Fibroblast of the conjunctiva (primary cell): ENCODE data around the gene ZDHHC7.
"Not testable (repeated sequence)": the region's sequence is repeated elsewhere in the genome, so short reads cannot be mapped to it uniquely, and the experiment has no call there.

Experiments used
- DNase-seq: peaks from one replicate; pipeline ENCODE4 v3.0.0-alpha.2; 2010; ENCODE audit warnings: low read depth

ZDHHC7 gene

DNA sequence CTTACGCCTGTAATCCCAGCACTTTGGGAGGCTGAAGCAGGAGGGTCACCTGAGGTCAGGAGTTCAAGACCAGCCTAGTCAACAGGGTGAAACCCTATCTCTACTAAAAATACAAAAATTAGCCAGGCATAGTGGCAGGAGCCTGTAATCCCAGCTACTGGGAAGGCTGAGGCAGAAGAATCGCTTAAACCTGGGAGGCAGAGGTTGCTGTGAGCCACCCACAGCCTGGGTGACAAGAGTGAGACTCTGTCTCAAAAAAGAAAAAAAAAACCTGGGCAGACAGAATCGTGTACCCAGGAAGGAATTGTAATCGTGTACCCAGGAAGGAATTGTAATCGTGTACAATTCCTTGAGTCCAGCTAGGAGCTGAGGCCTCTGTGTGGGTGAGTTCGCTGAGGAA, 72.7 kb downstream of the ZDHHC7 start:
- not testable (repeated sequence) for DNase-seq

DNA sequence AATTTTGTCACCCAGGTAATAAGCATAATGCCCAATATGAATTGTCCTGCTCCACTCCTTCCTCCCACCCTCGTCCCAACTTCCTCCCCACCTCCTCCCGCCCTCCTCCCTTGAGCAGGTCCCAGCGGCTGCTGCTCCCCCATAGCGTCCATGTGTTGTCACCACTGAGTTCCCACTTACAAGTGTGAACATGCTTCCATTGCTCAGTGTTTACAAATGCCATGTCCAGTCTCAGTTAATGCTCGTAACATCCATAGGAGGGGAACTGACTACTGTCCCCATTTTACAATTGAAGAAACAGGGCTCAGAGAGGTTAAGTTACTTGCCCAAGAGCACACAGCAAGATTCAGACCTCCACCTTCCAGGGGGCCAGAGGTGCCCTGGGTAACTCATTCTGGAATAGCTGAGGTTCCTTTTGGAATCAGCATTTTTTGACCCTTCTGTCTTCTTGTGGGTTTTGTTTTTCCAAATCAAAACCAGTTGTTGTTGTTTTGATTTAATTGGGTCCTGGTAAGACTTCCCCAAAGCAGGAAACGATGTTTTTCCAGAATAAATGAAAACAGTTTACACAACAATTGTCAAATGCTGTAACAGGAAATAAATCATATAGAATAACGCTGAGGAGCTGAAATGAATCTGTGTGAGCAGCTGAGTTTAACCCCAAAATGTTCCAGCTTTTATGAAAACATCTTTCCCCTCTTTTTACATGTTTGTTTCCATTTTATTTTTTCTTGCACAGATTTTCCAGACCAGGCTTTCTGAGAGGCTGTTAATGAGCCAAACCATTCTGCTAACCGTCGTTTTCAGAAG, 73.9 kb downstream of the ZDHHC7 start:
- no peak for DNase-seq

DNA sequence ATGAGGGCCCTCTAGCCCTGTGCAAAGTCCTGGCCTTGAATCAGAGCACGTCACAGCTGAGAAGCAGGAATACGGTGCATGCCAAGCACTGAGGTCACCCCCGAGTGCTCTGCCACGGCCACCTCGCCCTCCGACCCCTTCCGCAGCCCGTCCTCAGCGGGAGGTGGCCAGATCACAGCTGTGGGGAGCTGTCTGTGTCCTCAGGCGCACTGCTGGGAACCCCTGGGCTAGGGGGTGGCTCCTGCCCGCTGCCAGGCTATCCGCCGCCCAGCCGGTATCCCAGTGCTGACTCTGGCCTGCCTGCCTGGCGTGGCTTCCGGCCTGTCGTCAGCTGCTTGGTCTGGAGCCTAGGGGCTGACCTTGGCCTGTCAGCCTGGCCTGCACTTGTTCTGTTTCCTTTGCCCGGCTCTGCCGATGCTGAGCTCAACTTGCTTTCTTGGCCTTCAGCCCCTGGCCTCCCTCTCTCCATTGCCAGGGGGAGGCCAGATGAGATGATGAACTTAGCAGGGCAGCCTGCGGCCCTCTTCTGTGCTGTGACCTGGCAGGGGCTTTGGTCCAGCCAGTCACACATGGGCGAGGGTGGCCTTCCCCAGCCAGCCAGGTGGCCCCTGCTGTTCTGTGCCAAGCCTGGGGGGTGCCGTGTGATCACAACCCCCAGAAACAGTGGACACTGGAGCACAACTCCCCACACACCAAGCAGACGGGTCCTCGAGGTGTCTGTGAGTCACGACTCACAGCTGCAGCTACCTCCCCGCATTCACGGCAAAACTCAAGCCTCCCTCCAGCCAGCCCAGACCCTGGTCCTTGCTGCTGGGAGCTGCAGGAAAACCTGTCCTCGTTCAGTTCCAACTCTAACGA, 77.3 kb downstream of the ZDHHC7 start:
- DNase-seq: no peak

DNA sequence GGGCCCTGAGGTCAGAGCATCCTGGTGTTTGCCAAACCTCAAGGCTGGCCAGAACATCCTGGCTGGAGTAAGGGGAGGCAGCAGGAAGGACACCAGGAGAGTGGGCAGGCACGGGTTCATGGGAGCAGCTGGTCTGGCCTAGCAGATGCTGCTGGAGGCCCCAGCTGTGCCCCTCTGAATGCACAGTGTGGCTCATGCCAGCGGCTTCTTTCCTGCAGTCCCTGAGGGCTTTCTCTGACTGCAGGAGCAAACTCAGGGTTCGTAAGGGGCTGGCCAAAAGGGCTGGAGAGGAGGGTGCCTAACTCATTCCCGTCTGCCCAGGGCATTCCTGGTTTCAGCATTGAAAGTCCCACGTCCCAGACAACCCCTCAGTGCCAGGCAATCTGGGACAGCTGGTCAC, 78.7 kb downstream of the ZDHHC7 start:
- DNase-seq: no peak

DNA sequence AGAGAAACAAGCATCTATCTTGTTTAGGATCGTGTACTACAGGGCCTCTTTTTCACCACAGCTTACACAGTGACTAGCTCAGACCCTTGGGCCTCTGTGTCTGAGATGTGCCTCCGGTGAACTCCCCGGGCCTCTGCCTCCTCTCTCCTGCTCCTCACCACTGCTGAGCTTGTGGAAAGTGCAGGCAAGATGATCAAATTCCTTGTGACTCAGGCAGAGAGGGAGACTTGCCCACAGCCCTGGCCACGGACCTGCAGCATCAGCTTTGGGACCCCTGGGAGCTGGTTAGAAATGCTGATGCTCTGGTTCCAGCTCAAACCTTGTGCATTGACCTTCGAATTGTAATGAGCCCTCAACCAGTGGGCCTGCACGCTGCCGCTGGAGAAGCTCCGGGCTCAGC, 79.8 kb downstream of the ZDHHC7 start:
- no peak for DNase-seq

DNA sequence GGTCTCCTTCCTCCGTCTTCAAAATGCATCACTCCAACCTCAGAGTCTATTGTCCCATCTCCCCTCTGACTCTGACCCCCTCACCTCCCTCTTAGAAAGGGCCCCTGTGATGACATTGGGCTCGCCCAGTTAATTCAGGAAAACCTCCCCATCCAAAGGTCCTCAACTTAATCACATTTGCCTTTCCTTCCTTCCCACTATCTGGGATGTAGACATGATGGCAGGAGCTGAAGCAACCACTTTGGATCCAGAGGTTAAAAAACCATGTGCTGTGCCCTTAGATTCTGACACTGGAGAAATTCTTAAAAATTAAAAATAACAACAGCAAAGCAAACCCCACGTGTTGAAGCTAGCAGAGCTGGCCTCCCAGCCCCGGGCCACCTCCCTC, 80.2 kb downstream of the ZDHHC7 start:
- DNase-seq: no peak

DNA sequence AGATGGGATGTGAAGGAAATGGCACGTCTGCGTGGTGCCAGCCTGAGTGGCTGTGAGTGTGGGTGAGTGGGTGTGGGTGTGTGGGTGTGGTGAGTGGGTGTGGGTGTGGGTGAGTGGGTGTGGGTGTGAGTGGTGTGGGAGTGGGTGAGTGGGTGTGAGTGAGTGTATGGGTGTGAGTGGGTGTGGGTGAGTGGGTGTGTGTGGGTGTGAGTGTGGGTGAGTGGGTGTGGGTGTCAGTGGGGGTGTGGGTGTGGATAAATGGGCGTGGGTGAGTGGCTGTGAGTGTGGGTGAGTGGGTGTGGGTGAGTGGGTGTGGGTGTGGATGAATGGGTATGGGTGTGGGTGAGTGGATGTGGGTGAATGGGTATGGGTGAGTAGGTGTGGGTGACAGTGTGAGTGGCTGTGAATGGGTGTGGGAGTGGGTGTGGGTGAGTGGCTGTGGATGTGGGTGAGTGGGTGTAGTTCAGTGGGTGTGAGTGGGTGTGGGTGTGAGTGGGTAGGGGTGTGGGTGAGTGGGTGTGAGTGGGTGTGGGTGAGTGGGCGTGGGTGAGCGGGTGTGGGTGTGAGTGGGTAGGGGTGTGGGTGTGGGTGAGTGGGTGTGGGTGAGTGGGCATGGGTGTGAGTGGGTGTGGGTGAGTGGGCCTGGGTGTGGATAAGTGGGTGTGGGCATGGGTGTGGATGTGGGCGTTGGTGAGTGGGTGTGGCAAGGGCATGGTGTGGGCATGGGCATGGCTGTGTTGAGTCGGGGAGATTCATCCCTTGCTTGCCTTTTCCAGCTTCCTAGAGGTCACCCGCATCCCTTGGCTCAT, 80.8 kb downstream of the ZDHHC7 start:
- no peak for DNase-seq

DNA sequence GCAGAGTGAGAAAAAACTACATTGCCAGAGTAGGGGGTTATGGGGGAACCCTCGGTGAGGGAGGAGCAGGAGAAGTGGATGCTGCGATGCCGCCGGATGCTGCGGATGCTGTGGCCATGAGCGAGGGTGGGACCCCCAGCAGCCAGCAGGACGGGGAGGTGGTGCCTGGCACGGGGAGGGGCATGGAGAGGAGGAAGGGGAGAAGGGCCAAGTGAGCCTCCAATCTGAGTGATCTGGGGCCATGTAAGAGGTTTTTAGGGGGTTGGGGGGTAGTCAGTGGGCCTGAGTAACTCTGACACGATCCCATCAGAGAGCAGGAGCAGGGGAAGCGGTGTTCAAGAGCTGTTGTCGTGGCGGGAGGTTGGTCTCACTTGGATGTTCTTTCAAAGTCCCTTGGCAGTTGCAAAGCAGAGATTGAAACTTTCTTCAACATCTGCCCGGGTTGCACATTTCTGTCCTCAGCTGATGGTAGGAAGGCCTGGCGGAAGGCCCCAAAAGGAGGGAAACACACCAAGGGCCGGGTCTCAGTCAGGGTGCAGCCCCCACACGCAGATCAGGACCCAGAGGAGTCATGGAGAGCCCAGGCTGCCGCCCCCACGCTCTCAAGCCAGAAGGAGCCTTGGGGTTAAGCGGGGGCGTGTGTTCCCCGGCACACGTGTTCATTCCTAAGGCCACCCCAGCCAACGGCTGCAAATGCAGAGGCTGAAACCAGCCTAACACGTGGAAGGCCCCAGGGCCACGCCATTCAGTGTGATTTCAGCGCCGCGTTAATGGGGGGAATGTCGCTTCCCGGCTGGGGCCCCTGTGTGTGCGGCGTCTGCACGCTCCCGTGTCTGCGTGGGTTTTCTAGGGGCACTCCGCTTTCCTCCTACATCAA, 81.7 kb downstream of the ZDHHC7 start:
- no peak for DNase-seq

DNA sequence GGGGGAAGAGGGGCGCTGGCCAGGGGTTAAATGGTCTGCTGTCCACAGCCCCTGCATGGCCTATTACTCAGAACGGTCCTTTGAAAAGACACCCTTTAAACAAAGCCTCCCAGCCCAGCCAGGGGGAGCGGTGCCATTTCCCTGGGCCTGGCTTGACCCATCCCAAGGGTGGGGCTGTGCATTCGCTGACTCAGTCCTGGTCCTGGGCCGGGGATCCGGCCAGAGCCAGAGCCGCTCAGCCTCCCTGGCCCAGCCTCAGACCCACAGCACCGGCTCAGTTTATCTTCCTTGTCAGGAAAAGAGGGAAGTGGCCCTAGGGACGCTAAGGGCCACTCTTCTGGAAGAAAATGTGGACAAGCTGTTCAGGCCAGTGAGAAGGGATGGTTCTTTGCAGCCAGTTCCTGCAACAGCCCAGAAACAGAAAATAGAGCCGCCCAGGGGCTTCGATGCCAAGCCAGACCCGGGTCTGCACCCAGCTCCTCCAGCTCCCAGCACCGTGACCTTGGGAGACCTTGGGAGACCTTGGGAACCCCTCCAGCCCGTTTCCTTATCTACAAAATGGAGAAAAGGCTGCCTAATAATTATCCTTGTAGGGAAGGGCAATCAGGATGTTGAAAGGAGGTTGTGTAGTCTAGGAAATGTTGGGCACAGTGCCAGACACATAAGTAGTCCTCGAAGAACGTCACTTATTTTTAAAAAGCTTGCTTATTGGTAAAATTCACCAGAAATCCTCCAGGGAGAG, 82.5 kb downstream of the ZDHHC7 start:
- no peak for DNase-seq

DNA sequence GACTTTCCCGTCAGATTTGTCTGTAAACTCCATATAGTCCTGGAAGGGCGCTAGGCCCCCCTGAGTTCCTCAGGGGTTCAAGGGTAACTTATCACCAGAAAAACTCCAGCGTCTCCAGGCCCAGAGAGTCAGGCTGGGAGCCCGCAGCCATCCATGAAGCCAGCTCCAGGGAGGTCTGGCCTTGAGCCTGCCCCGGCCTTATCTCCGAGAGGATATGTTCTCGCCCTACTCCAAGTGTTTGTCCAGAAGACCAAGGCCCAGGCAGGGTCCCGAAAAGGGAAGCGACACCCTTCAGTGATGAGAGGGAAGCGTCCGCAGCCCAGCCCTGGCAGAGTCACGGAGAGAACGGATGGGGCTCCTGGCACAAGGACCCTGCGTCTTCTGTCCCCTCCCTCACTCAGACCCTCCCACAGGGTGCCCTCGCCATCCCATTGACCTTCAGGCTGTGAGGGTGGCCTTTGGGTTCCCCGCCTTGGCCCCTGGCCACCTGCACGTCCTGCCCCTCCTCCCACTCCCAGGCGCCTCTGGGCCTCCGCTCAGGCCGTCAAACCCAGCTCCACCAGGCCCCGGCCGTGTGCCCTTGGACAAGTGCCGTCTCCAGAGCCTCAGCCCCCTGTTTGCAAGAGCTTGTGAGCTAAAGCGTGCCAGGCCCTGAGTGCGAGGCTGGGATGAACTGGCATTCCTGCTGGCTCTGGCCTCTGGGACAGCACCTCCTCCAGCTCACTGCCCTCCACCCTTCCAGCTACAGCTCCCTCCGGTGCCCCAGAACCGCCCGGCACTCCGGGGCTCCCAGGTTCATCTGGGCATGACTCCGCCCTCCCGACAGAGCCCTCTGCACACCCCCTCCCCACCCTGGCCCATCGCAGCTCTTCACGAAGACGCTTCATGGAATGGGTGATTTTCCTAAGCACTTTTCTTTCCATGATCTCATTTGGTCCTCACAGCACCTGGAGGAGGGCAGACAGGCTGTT, 83.4 kb downstream of the ZDHHC7 start:
- no peak for DNase-seq

DNA sequence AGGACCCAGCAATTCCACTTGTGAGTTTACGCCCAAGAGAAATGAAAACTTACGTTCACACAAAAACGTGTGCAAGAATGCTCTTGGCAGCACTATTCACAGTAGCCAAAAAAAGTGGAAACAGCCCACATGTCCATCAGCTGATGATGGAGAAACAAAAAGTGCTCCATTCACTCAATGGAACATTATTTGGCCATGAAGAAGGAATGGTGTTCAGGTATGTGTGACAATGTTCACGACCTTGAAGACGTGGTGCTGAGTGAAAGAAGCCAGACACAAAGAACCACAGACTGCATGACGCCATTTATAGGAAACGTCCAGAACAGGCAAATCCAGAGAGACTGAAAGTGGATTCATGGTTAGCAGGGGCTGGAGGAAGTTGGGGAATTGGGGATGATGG, 84.9 kb downstream of the ZDHHC7 start:
- no peak for DNase-seq

DNA sequence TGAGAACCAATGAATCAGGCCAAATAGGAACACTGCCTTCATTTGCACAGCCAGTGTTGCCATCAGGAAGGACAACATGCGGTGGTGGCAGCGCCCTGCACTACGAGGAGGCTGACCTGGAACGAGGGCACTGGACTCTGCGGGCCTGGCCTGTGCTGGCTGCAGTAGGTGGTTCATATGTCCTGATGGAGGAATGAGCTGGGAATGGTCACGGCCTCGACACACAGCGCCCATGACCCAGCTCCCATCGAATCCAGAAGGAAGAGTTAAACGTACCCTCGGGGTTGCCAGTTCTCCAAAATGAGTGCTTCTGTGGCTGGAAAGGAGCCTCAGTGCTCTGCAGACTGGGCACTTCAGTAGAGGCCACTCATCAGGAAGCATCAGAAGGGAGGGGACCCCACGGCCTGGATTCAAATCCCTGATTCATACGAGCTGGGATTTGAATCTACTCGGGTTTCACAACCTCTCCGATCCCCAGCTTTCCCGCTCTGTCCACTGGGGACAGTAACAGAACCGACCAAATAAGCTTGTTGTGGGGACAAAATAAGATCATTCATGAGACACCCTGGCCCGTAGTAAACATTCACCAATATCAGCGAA, 85.5 kb downstream of the ZDHHC7 start:
- no peak for DNase-seq

DNA sequence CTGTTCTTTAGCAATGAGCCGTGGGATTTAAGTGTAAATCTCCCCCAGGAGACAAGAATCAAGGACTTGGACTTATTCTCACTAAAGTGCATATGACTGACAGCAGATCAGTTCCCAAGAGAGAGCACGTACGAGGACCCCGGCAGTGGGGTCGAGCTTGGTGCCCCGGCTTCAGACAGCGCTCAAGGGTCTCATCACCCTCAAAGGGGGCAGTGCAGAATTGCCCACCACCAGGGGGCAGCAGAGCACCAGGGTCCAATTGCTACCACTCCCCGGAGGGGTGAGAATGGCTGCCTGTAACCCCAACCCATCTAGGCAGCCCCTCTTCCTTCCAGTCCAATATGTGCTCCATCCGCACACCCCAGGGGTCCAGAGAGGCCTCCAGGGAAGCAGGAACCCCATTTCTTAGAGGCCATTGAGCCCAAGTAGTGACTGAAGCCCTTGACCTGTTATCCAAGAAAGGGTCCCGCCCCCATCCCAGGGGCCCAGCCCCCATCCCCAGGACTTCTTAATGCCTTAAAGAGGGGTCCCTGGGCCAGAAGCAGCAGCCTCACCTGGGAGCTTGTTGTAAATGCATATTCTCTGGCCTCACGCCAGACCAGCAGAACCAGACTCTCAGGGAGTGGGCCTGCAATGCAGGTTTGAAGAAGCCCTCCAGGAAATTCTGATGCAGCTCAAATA, 86.1 kb downstream of the ZDHHC7 start:
- DNase-seq: no peak

DNA sequence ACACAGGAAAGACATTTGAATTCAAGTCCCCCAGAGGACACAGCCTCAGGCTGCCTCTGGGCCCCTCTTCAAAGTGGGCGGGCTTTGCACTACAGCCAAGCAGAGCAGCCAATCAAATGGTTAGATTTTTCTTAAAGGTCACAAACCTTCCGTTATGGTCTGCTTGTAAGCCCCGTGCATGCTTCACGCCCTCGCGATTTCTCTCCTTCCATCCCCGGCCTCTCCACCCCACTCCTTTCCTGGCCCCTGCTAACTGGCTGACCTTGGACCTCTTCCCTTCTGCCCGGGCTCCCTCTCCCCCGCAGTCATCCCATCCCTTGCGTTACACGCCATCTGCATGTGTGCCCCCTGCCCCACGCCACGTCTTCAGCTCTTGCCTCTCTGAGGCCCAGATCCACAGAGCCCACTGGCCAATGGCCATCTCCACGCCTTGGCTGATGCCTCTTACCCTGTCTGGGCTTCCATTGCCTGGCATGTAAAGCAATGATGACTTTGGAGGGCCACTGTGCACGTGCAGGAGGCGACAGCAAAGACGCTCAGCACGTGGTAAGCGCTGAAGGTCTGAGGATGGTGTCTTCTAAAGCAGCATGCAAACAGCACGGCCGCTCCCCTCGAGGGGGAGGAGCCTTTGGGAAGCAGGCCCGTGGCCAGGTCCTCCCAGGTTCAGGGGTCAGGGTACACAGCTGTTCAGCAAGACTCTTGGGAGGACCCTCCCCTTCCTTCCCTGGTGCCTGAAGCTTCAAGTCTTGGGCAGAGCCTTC, 86.8 kb downstream of the ZDHHC7 start:
- DNase-seq: no peak
